ENCODE measurements around the gene AGPS. TPM values are rescaled to one million over a fixed set of nuclear protein-coding genes. Genes with fewer than 3 reads are reported as not detected.

The AGPS gene
- total RNA-seq, 1 experiment from 2014 or later = 46.7 TPM

DNA sequence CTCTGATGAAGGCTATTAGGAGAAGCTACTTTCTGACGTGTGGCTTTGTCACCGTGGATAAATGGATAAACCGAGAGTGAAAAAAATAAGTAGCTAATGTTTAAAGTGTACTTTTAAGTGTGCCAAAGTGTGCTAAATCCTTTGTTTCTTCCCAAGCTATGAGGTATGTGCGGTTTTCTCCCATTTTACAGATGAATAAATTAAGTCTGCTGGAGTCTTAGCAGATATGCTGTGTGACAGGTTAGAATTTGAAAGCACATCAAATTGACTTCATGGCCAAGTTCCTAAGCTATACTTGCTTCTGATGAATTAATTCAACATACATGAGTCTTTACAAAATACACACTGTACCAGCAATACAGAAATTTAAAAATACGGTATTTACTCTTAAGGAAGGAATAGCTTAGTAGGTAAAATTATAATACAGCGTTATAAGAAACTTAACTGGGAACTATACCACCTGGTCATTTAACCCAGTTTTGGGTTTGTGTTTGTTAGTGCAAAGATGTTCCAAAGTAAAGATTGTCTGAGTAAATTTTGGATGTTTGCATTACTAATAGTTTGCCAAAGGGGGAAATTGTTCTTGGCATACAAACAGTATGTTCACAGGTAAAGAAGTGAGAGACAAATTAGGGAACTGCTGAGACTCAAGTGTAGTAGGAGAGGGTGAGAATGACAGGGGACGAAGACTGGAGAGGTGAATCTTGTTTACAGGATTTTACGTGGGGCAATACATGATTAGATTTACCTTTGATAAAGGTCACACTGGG lies 1.4 kb downstream of the AGPS start:
- POLR2A ChIA-PET (ENCODE audit: low non-redundant PET) = no interaction called here
- intact Hi-C loops (cut with micrococcal nuclease; ENCODE audit: unreplicated experiment) = no loop called here
- peaks cover 37% of the 10 kb centered on the region for H3K4me1 ChIP-seq (ENCODE audit: insufficient read depth, low read length, poor library complexity, severe bottlenecking)
- H3K4me3 ChIP-seq (ENCODE audit: low read depth, low read length, poor library complexity, severe bottlenecking) = peak overlapping the region; percentile 73
- no peak overlapping the region for H3K27ac ChIP-seq (ENCODE audit: low read depth, low read length, poor library complexity, severe bottlenecking)
- no peak for DNase-seq (ENCODE audit: low spot score)
- TF ChIP-seq EZH2 (IDR thresholded peaks at IDR 0.05; ENCODE audit: borderline replicate concordance, low read depth, low read length, poor library complexity, severe bottlenecking) = no peak
- TF ChIP-seq, protein P1, sequence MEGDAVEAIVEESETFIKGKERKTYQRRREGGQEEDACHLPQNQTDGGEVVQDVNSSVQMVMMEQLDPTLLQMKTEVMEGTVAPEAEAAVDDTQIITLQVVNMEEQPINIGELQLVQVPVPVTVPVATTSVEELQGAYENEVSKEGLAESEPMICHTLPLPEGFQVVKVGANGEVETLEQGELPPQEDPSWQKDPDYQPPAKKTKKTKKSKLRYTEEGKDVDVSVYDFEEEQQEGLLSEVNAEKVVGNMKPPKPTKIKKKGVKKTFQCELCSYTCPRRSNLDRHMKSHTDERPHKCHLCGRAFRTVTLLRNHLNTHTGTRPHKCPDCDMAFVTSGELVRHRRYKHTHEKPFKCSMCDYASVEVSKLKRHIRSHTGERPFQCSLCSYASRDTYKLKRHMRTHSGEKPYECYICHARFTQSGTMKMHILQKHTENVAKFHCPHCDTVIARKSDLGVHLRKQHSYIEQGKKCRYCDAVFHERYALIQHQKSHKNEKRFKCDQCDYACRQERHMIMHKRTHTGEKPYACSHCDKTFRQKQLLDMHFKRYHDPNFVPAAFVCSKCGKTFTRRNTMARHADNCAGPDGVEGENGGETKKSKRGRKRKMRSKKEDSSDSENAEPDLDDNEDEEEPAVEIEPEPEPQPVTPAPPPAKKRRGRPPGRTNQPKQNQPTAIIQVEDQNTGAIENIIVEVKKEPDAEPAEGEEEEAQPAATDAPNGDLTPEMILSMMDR (conservative IDR thresholded peaks at IDR 0.05; ENCODE audit: low read depth, low read length) = no peak
- BruUV-seq (replicated peaks) = no TSS peak
- H3K27me3 ChIP-seq (replicated peaks; ENCODE audit: insufficient read depth, low read depth, low read length, poor library complexity) = no peaks in the 10 kb centered on the region
- H3K36me3 ChIP-seq (ENCODE audit: insufficient read depth, low read length, poor library complexity, severe bottlenecking) = no peaks in the 10 kb centered on the region
- H3K9me3 ChIP-seq (ENCODE audit: low read depth, low read length, poor library complexity, severe bottlenecking) = no peaks in the 10 kb centered on the region
- CTCF ChIA-PET = no interaction called here

DNA sequence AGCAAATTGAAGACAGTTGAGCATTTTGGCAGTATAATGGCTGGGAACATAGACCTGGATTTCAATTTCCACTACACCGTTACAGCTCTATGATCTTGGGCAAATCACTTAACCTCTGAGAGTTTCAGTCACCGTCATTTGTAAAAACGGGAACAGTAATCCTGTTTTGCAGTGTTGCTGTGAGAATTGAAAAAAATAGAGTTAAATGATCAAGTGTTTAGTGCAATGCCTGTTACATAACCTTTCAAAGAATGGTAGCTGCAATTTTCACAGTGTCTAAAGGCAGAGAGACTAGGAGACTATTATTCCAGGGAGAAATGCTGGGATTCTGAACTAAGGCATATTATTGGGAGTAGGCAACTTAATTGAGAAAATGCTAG lies 2.0 kb downstream of the AGPS start:
- POLR2A ChIA-PET (ENCODE audit: low non-redundant PET) = interaction anchor here (0.6 kb wide), 1 partner anchor 46 kb away, joined by 3 read pairs; no protein-coding TSS in a partner anchor
- intact Hi-C loops (cut with micrococcal nuclease; ENCODE audit: unreplicated experiment) = no loop called here
- Histone ChIP-seq H3K36me3 (ENCODE audit: insufficient read depth, low read length, poor library complexity, severe bottlenecking) (no peaks in the 10 kb centered on the region), H3K27ac (ENCODE audit: low read depth, low read length, poor library complexity, severe bottlenecking) (no peak overlapping the region), H3K9me3 (ENCODE audit: low read depth, low read length, poor library complexity, severe bottlenecking) (no peaks in the 10 kb centered on the region), H3K27me3 (replicated peaks; ENCODE audit: insufficient read depth, low read depth, low read length, poor library complexity) (no peaks in the 10 kb centered on the region), H3K4me3 (ENCODE audit: low read depth, low read length, poor library complexity, severe bottlenecking) (no peak overlapping the region), H3K4me1 (ENCODE audit: insufficient read depth, low read length, poor library complexity, severe bottlenecking) (peaks cover 40% of the 10 kb centered on the region)
- BruUV-seq (replicated peaks) = no TSS peak
- no peak for TF ChIP-seq EZH2 (IDR thresholded peaks at IDR 0.05; ENCODE audit: borderline replicate concordance, low read depth, low read length, poor library complexity, severe bottlenecking)
- DNase-seq (ENCODE audit: low spot score) = no peak
- CTCF ChIA-PET = no interaction called here

DNA sequence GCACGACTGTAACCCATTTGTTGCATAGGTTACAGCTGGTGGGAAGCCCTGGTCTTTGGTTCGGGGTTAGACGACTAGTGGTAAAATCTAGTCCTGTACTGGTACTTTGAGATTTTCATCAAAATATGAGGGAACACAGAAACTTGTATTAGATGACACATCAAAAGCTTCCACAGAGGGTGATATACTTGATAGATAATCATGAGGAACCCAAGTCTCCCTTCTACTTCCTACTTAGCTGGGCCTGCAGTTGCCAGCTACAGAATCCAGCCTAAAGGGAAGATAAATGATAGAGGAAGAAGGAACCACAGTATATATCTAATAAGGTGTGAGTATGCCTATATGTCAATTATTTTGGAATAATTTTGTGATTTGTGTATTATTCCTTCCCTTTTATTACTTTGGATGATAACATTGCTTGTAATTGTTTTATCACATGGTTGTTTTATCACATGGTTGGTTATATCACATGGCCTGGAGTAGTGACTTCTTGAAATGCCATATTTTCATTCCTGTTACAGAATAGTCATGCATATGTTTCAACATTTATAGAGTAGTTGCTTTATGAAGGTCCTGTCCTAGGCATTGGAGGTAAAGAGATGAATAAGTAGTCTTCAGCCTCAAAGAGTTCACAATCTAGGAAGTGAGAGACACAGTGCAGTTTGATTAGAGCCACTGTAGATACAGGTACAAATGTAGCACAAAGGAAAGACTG lies 2.9 kb downstream of the AGPS start:
- no peak for DNase-seq (ENCODE audit: low spot score)
- TF ChIP-seq, protein P1 (conservative IDR thresholded peaks at IDR 0.05; ENCODE audit: low read depth, low read length) = no peak
- no peak for TF ChIP-seq EZH2 (IDR thresholded peaks at IDR 0.05; ENCODE audit: borderline replicate concordance, low read depth, low read length, poor library complexity, severe bottlenecking)
- no peak overlapping the region for H3K27ac ChIP-seq (ENCODE audit: low read depth, low read length, poor library complexity, severe bottlenecking)
- H3K4me1 ChIP-seq (ENCODE audit: insufficient read depth, low read length, poor library complexity, severe bottlenecking) = peaks cover 40% of the 10 kb centered on the region
- intact Hi-C loops (cut with micrococcal nuclease; ENCODE audit: unreplicated experiment) = no loop called here
- CTCF ChIA-PET = no interaction called here
- H3K36me3 ChIP-seq (ENCODE audit: insufficient read depth, low read length, poor library complexity, severe bottlenecking) = no peaks in the 10 kb centered on the region
- no peaks in the 10 kb centered on the region for H3K9me3 ChIP-seq (ENCODE audit: low read depth, low read length, poor library complexity, severe bottlenecking)
- POLR2A ChIA-PET (ENCODE audit: low non-redundant PET) = interaction anchor here (0.6 kb wide), 1 partner anchor 47 kb away, joined by 3 read pairs; no protein-coding TSS in a partner anchor
- H3K27me3 ChIP-seq (replicated peaks; ENCODE audit: insufficient read depth, low read depth, low read length, poor library complexity) = no peaks in the 10 kb centered on the region
- no TSS peak for BruUV-seq (replicated peaks)
- H3K4me3 ChIP-seq (ENCODE audit: low read depth, low read length, poor library complexity, severe bottlenecking) = no peak overlapping the region
